ENCODE measurements around the gene ZMYM2. TPM values are rescaled to one million over a fixed set of nuclear protein-coding genes. Genes with fewer than 3 reads are reported as not detected.

Gene ZMYM2
- total RNA-seq (2012; rRNA removed): 28.9 and 31.5 TPM in 2 replicates

DNA sequence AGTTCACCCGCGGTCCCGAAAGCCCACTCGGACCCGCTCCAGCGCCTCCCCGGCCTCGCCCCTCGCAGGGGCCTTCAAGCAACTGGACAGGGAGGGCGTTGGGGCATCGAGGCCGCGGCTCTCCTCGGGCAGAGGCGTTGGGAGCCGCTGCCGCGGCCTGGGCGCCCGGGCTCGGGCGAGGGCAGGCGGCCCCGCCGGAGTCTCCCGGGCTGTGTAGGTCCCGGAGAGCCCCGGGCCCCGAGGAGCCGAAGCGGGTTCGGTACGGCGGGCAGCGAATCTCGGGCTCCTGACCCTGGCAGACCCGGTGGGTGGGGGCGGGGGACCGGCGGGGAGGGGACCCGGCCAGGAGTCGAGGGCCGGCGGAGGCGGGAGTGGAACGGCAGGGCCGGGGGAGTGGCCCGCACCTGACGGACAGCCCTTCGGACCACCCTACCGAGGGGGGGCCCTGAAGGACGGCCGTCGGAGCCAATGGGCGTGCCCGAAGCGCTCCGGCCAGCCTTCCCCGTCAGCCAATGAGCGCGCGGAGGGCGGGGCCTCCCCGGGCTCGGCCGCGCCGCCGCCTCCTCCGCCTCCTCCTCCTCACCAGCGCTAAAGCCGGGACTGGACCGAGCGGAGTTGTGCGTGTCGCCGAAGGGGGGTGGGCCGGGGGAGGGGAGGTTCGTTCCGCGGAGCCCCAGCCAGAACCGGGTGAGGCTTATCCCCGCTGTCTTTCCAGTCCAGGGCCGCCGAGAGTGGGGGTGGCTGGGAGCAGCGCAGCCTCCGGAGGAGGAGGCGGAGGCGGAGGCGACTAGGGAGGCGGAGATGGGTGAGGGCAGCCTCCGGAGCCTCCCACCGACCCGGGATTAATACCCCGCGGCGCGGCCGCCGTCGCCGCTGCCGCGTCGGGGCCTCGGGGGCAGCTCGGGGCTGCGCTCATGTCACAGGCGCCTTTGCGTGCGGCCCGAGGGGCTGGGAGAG lies at the start of gene ZMYM2:
TSS of gene ZMYM2 (plus strand) at position 573 of the 957 bp plus-strand sequence. CDS start 34,346 bp downstream, outside the sequence.
- Histone ChIP-seq H3K4me2 (ENCODE audit: low read length) (peak within 1 kb of the TSS; percentile 95), H3K4me3 (ENCODE audit: low read length) (peak within 1 kb of the TSS; percentile 88), H3K9ac (ENCODE audit: low read depth, low read length) (peak within 1 kb of the TSS; percentile 90), H3K9me3 (replicated peaks; ENCODE audit: low read length) (no peaks in the 10 kb centered on the region), H3K36me3 (ENCODE audit: insufficient read depth, low read length) (peaks cover 21% of the 10 kb centered on the region), H3K4me1 (ENCODE audit: control insufficient read depth, insufficient read depth, low read length) (peaks cover 36% of the 10 kb centered on the region), H3K27me3 (ENCODE audit: control insufficient read depth, insufficient read depth, low read length) (no peaks in the 10 kb centered on the region)

DNA sequence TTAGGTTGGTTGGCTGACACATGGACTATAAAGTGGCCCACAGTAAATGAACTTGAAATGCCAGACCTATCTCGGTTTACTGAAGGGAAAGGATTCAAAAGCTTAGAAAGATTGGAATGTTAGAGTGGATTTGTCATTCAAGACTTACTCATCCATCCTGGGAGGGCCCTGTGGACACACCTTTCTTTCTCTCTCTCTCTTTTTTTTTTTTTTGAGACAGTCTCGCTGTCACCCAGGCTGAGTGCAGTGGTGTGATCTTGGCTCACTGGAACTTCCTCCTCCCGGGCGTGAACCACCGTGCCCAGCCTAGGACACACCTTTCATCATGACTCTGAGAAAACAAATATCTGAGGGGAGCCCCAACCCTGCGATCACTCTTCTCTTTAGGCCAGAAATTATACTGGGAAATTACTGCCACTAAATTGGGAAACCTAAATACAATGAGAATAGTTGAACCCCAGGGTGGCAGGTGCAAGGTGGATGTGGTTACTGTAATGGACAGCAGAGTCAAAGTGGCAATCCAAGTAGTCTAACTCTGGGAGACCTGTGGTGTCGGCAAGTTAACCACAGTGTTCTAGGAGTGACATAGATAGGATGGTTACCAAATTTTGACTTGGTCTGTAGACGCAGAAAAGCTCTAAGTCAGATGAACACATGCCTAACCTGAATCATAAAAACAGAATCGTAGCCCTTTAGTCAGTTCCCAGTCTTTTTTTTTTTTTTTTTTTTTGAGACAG lies 48.0 kb upstream of the ZMYM2 start:
- no peaks in the 10 kb centered on the region for H3K9me3 ChIP-seq (replicated peaks; ENCODE audit: low read length)
- no peak overlapping the region for H3K9ac ChIP-seq (ENCODE audit: low read depth, low read length)
- H3K4me3 ChIP-seq (ENCODE audit: low read length): no peak overlapping the region
- H3K4me2 ChIP-seq (ENCODE audit: low read length): no peak overlapping the region
- no peaks in the 10 kb centered on the region for H3K4me1 ChIP-seq (ENCODE audit: control insufficient read depth, insufficient read depth, low read length)
- H3K27me3 ChIP-seq (ENCODE audit: control insufficient read depth, insufficient read depth, low read length): no peaks in the 10 kb centered on the region
- H3K36me3 ChIP-seq (ENCODE audit: insufficient read depth, low read length): no peaks in the 10 kb centered on the region

DNA sequence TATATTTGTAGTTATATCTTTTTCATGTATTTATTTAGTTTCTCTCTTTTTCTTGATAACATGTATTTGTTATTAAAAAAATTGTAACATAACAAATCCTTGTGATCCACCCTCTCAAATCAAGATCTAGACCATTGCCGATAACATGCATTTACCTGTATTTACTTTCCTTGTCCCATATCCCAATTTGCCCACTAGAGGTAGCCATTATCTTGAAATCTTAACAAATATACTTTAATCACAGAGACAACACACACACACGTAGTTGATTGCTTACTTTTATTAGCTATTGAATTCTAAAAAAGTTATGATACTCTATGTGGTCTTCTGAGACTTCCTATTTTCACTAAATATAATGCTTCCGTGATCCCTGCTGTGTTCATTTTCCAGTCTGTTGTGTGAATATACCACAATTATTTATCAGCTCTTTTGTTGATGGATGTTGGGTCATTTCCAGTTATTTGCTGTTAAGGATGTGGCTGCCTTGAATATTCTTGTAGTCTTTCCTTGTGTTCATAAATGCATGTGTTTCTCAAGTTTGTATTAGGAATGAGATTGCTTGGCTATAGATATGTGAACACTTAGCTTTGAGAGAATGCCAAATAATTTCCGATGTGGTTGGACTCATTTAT lies 31.3 kb upstream of the ZMYM2 start:
- no peak overlapping the region for H3K4me2 ChIP-seq (ENCODE audit: low read length)
- H3K4me3 ChIP-seq (ENCODE audit: low read length): no peak overlapping the region
- no peaks in the 10 kb centered on the region for H3K27me3 ChIP-seq (ENCODE audit: control insufficient read depth, insufficient read depth, low read length)
- H3K4me1 ChIP-seq (ENCODE audit: control insufficient read depth, insufficient read depth, low read length): no peaks in the 10 kb centered on the region
- no peak overlapping the region for H3K9ac ChIP-seq (ENCODE audit: low read depth, low read length)
- no peaks in the 10 kb centered on the region for H3K9me3 ChIP-seq (replicated peaks; ENCODE audit: low read length)
- no peaks in the 10 kb centered on the region for H3K36me3 ChIP-seq (ENCODE audit: insufficient read depth, low read length)

DNA sequence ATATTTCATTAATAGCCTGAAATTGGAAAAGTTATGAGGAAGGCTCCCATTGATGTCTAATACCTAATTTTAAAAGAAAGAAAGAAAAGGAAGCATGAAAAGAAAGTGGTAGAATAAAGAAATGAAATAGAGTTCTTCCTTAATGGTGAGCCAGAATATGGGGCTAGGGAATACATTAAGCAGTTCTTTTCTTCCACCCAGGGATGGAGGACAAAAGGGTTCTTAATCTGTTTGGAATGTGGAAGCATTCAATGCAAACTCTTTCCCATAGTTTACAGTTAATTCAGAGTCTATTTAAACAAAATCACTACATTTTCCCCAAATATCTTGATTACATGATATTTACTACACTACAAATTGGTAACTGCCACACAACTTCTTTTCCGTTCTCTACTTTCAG lies 18.4 kb upstream of the ZMYM2 start:
- Histone ChIP-seq H3K36me3 (ENCODE audit: insufficient read depth, low read length) (no peaks in the 10 kb centered on the region), H3K4me2 (ENCODE audit: low read length) (no peak overlapping the region), H3K4me1 (ENCODE audit: control insufficient read depth, insufficient read depth, low read length) (no peaks in the 10 kb centered on the region), H3K4me3 (ENCODE audit: low read length) (no peak overlapping the region), H3K9me3 (replicated peaks; ENCODE audit: low read length) (no peaks in the 10 kb centered on the region), H3K27me3 (ENCODE audit: control insufficient read depth, insufficient read depth, low read length) (peaks cover 13% of the 10 kb centered on the region), H3K9ac (ENCODE audit: low read depth, low read length) (no peak overlapping the region)

DNA sequence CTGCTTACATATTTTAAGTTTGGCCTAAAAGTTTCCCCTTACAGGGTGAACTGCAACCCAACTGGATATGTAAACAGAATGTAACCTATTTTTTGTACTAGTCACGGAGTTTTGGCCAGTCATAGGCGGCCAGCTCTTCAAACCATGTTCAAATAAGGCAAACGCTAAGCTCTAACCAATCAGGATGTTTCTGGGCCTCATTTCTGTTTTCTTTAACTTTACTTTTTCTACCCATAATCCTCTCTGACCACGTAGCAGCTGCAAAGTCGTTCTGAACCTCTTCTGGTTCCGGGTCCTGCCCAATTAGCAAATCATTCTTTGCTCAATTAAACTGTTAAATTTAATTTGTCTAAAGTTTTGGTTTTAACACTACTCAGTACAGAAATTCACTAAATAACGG lies 8.2 kb upstream of the ZMYM2 start:
- H3K4me3 ChIP-seq (ENCODE audit: low read length): no peak overlapping the region
- no peak overlapping the region for H3K4me2 ChIP-seq (ENCODE audit: low read length)
- no peaks in the 10 kb centered on the region for H3K9me3 ChIP-seq (replicated peaks; ENCODE audit: low read length)
- no peak overlapping the region for H3K9ac ChIP-seq (ENCODE audit: low read depth, low read length)
- no peaks in the 10 kb centered on the region for H3K36me3 ChIP-seq (ENCODE audit: insufficient read depth, low read length)
- peaks cover 3% of the 10 kb centered on the region for H3K27me3 ChIP-seq (ENCODE audit: control insufficient read depth, insufficient read depth, low read length)
- no peaks in the 10 kb centered on the region for H3K4me1 ChIP-seq (ENCODE audit: control insufficient read depth, insufficient read depth, low read length)

DNA sequence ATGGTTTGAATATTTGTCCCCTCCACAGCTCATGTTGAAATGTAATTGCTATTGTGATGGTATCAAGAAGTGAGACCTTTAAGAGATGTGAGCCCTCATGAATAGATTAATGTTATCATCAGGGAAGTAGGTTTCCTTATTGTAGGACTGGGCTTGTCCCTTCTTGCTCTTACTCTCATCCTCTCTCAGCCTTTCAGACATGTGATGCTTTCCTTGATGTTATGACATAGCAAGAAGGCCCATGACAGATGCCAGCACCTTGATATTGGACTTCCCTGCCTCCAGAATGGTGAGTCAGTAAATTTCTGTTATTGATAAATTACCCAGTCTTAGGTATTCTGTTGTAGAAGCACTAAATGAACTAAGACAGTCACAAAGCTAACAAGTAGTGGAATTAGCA lies 5.7 kb upstream of the ZMYM2 start:
- Histone ChIP-seq H3K9me3 (replicated peaks; ENCODE audit: low read length) (no peaks in the 10 kb centered on the region), H3K9ac (ENCODE audit: low read depth, low read length) (no peak overlapping the region), H3K4me1 (ENCODE audit: control insufficient read depth, insufficient read depth, low read length) (peaks cover 5% of the 10 kb centered on the region), H3K4me2 (ENCODE audit: low read length) (no peak overlapping the region), H3K27me3 (ENCODE audit: control insufficient read depth, insufficient read depth, low read length) (peaks cover 3% of the 10 kb centered on the region), H3K36me3 (ENCODE audit: insufficient read depth, low read length) (no peaks in the 10 kb centered on the region), H3K4me3 (ENCODE audit: low read length) (no peak overlapping the region)

DNA sequence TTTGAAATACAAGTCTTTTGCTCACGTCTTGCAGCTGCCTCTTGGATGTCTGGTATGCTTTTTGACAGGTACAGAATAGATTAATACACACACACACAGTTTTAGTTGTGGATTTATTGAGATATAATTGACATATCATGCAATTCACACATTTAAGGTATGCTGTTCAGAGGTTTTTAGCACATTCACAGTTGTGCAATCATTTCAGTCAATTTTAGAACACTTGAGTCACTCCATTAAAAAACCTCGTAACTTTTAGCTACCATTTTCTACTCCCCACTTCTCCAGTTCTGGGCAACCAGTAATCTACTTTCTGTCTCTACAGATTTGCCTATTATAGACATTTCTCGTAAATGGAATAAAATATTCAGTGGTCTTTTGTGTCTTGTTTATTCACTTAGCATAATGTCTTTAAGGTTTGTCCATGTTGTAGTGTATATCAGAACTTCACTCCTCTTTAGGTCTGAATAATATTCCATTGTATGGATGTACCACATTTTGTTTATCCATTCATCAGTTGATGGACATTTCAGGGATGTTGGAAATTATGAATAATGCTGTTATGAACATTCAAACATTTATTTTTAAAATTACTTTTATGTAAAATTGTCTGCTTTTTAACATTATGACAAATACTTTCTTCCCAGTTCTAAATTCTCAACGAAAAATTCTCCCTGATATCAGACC lies 2.5 kb upstream of the ZMYM2 start:
- peaks cover 18% of the 10 kb centered on the region for H3K4me1 ChIP-seq (ENCODE audit: control insufficient read depth, insufficient read depth, low read length)
- H3K36me3 ChIP-seq (ENCODE audit: insufficient read depth, low read length): peaks cover 7% of the 10 kb centered on the region
- no peak overlapping the region for H3K4me3 ChIP-seq (ENCODE audit: low read length)
- H3K9ac ChIP-seq (ENCODE audit: low read depth, low read length): no peak overlapping the region
- H3K4me2 ChIP-seq (ENCODE audit: low read length): no peak overlapping the region
- no peaks in the 10 kb centered on the region for H3K9me3 ChIP-seq (replicated peaks; ENCODE audit: low read length)
- H3K27me3 ChIP-seq (ENCODE audit: control insufficient read depth, insufficient read depth, low read length): no peaks in the 10 kb centered on the region

DNA sequence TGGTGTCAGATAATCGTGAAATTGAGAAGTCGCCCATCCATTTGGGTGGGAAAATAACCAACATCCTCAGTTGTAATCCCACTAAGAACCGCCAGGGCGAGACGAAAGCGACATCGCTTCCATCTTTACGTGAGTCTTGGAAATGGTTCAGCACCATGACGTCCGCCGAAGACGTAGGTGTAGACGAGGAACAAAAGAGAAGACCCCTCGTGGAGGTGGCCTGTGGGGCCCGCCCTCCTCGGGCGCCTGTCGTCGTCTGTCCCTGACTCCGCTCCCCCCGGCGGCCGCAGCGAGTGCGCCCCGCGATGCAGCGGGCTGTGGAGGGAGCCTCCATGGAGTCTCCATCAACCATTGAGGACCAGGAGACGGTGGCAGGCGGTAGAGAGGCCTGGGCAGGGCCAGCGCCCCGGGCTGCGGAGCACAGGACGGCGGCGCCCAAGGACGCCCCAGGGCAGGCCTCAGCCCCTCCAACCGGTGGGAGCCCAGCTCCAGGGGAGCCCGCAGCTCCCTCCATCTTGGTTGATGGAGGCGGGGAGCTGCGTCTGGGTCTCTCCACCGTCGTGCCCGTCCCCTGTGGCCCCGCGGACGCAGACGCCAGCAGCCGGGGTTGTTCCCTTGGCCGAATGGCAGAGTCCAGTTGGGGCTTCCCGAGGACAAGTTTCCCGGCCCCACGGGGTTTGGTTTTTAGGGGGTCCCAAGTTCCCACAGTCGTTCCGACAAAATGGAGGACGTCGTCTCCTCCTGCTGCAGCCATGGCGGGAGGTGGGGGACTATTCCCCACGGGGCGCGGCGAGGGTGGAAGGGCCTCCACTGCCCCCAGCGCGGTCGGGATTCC lies 990 bp upstream of the ZMYM2 start:
- H3K4me2 ChIP-seq (ENCODE audit: low read length): peak overlapping the region; percentile 88
- H3K9me3 ChIP-seq (replicated peaks; ENCODE audit: low read length): no peaks in the 10 kb centered on the region
- peak overlapping the region; percentile 90 for H3K9ac ChIP-seq (ENCODE audit: low read depth, low read length)
- no peaks in the 10 kb centered on the region for H3K27me3 ChIP-seq (ENCODE audit: control insufficient read depth, insufficient read depth, low read length)
- peaks cover 30% of the 10 kb centered on the region for H3K4me1 ChIP-seq (ENCODE audit: control insufficient read depth, insufficient read depth, low read length)
- H3K4me3 ChIP-seq (ENCODE audit: low read length): peak overlapping the region; percentile 76
- H3K36me3 ChIP-seq (ENCODE audit: insufficient read depth, low read length): peaks cover 16% of the 10 kb centered on the region

DNA sequence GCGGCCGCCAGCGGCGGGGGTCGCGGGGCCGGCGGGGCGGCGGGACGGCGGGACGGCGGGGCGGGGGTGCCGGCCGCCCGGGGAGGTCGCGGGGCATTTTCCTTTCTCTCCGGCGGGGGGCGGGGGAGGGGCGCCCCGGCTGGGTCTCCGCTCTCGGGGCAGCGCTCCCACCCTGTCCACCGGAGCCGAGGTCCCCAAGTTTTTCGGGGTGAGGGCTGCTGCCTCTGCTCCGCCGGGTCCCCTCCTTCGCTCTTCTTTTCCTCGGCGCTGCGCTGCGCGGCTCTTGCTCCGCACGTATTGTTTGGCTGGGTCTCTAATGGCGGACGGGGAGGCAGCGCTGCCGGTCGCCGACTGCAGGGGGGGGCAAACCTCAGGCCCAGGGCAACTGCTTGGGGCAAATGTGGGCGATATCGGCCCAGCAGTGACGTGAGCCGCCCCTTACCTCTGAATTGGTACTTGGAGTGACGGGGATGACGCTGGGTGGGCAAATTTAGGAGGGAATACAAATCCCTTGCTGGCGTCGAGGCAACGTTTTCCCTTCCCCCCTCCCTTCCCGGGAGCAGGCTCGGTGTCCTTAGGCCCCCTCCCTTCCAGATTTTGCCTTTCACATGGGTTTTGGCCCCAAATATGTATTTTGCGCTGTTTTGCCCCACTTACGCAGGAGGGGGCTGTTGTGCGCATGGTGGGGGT lies 759 bp downstream of the ZMYM2 start:
- H3K36me3 ChIP-seq (ENCODE audit: insufficient read depth, low read length): peaks cover 27% of the 10 kb centered on the region
- H3K4me2 ChIP-seq (ENCODE audit: low read length): peak overlapping the region; percentile 95
- no peaks in the 10 kb centered on the region for H3K9me3 ChIP-seq (replicated peaks; ENCODE audit: low read length)
- peak overlapping the region; percentile 89 for H3K9ac ChIP-seq (ENCODE audit: low read depth, low read length)
- H3K27me3 ChIP-seq (ENCODE audit: control insufficient read depth, insufficient read depth, low read length): no peaks in the 10 kb centered on the region
- H3K4me1 ChIP-seq (ENCODE audit: control insufficient read depth, insufficient read depth, low read length): peaks cover 36% of the 10 kb centered on the region
- H3K4me3 ChIP-seq (ENCODE audit: low read length): peak overlapping the region; percentile 88

Data from skeletal muscle satellite cell (primary cell).